ENCODE results near the gene LGSN.

GRCh38 chr6:63267046-63267445 lies 52.7 kb downstream of the LGSN start:
- TF ChIP-seq, protein P1, sequence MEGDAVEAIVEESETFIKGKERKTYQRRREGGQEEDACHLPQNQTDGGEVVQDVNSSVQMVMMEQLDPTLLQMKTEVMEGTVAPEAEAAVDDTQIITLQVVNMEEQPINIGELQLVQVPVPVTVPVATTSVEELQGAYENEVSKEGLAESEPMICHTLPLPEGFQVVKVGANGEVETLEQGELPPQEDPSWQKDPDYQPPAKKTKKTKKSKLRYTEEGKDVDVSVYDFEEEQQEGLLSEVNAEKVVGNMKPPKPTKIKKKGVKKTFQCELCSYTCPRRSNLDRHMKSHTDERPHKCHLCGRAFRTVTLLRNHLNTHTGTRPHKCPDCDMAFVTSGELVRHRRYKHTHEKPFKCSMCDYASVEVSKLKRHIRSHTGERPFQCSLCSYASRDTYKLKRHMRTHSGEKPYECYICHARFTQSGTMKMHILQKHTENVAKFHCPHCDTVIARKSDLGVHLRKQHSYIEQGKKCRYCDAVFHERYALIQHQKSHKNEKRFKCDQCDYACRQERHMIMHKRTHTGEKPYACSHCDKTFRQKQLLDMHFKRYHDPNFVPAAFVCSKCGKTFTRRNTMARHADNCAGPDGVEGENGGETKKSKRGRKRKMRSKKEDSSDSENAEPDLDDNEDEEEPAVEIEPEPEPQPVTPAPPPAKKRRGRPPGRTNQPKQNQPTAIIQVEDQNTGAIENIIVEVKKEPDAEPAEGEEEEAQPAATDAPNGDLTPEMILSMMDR (IDR thresholded peaks at IDR 0.05) = no peak
- no peak for TF ChIP-seq POLR2A (IDR thresholded peaks at IDR 0.05)

Data from right lobe of liver (tissue), 4 donors.